PC-9 (cell line): ENCODE results near the gene NAT14.

Experiments
- CTCF ChIP-seq: fragments of 200-600 bp; sonication (generic); conservative IDR thresholded peaks from 2 replicates; pipeline ENCODE4 v1.6.1; 2017; ENCODE audit warnings: mixed run types, antibody characterized with exemption, mild to moderate bottlenecking, moderate library complexity
- EZH2 ChIP-seq: fragments of 200-600 bp; sonication (generic); IDR thresholded peaks from 2 replicates; pipeline ENCODE4 v1.8.0; 2017; ENCODE audit warnings: antibody characterized with exemption, low read depth

- TF ChIP-seq CTCF: no peak
- TF ChIP-seq EZH2: no peak
Measured at GRCh38 chr19:55444646-55445045, 40.3 kb upstream of the NAT14 start.
